Measurements from ENCODE around the gene SLC39A1.

DNA sequence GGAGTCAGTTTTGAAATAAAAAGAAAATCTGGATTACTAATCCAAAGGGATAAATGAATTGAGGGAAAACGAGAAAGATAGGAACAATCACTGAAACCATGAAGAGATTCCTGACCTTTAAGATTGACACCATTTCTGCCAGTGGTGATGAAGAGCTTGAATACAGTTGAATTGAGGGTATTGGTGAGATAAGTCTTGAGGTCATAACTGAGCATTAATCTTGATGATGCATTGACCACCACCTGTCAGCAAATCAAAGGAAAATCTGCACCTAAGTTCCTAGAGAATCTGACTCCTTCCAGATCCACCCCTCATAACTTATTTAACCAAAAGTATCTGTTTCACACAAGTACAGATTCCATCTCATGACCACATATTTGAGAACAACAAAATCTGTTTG is 48.8 kb upstream of the SLC39A1 start:
- TF ChIP-seq ETV6 (CRISPR knock-in tag; IDR thresholded peaks at IDR 0.05) (no peak), FOXP4 (CRISPR knock-in tag; IDR thresholded peaks at IDR 0.05) (no peak), ZNF671 (CRISPR knock-in tag; IDR thresholded peaks at IDR 0.05) (no peak), ESRRA (CRISPR knock-in tag; IDR thresholded peaks at IDR 0.05; ENCODE audit: borderline replicate concordance) (no peak), NR3C1 (CRISPR knock-in tag; conservative IDR thresholded peaks at IDR 0.05; ENCODE audit: low read depth) (no peak), SOX15 (CRISPR knock-in tag; IDR thresholded peaks at IDR 0.05) (no peak)
- TF ChIP-seq, protein P1, sequence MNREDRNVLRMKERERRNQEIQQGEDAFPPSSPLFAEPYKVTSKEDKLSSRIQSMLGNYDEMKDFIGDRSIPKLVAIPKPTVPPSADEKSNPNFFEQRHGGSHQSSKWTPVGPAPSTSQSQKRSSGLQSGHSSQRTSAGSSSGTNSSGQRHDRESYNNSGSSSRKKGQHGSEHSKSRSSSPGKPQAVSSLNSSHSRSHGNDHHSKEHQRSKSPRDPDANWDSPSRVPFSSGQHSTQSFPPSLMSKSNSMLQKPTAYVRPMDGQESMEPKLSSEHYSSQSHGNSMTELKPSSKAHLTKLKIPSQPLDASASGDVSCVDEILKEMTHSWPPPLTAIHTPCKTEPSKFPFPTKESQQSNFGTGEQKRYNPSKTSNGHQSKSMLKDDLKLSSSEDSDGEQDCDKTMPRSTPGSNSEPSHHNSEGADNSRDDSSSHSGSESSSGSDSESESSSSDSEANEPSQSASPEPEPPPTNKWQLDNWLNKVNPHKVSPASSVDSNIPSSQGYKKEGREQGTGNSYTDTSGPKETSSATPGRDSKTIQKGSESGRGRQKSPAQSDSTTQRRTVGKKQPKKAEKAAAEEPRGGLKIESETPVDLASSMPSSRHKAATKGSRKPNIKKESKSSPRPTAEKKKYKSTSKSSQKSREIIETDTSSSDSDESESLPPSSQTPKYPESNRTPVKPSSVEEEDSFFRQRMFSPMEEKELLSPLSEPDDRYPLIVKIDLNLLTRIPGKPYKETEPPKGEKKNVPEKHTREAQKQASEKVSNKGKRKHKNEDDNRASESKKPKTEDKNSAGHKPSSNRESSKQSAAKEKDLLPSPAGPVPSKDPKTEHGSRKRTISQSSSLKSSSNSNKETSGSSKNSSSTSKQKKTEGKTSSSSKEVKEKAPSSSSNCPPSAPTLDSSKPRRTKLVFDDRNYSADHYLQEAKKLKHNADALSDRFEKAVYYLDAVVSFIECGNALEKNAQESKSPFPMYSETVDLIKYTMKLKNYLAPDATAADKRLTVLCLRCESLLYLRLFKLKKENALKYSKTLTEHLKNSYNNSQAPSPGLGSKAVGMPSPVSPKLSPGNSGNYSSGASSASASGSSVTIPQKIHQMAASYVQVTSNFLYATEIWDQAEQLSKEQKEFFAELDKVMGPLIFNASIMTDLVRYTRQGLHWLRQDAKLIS (CRISPR knock-in tag; IDR thresholded peaks at IDR 0.05; ENCODE audit: borderline replicate concordance) = no peak
- TF ChIP-seq, protein P2, sequence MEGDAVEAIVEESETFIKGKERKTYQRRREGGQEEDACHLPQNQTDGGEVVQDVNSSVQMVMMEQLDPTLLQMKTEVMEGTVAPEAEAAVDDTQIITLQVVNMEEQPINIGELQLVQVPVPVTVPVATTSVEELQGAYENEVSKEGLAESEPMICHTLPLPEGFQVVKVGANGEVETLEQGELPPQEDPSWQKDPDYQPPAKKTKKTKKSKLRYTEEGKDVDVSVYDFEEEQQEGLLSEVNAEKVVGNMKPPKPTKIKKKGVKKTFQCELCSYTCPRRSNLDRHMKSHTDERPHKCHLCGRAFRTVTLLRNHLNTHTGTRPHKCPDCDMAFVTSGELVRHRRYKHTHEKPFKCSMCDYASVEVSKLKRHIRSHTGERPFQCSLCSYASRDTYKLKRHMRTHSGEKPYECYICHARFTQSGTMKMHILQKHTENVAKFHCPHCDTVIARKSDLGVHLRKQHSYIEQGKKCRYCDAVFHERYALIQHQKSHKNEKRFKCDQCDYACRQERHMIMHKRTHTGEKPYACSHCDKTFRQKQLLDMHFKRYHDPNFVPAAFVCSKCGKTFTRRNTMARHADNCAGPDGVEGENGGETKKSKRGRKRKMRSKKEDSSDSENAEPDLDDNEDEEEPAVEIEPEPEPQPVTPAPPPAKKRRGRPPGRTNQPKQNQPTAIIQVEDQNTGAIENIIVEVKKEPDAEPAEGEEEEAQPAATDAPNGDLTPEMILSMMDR (IDR thresholded peaks at IDR 0.05) = no peak
